HEK293 (cell line): Measurements from ENCODE around the gene KRTAP12-4.

ENCODE experiments used
- HOXD13 ChIP-seq: sonication (generic); formaldehyde crosslinking; IDR thresholded peaks from 2 replicates; pipeline ENCODE4 v1.8.0; 2022; ENCODE audit warnings: missing genetic modification reagents, borderline replicate concordance
- PRDM1 ChIP-seq: fragments of 450-650 bp; formaldehyde crosslinking; IDR thresholded peaks from 2 replicates; pipeline ENCODE4; 2016; ENCODE audit warnings: missing biosample characterization, missing genetic modification characterization
- PRDM10 ChIP-seq: fragments of 450-650 bp; formaldehyde crosslinking; IDR thresholded peaks from 2 replicates; pipeline ENCODE4 v1.5.1; 2016; ENCODE audit warnings: missing biosample characterization, missing genetic modification characterization
- ZBTB20 ChIP-seq: fragments of 450-650 bp; formaldehyde crosslinking; IDR thresholded peaks from 2 replicates; pipeline ENCODE4 v1.5.1; 2016; ENCODE audit warnings: missing biosample characterization, missing genetic modification characterization
- ZEB2 ChIP-seq: fragments of 450-650 bp; formaldehyde crosslinking; IDR thresholded peaks from 2 replicates; pipeline ENCODE4 v1.5.1; 2016; ENCODE audit warnings: missing biosample characterization, missing genetic modification characterization
- ZNF10 ChIP-seq: fragments of 450-650 bp; formaldehyde crosslinking; IDR thresholded peaks from 2 replicates; pipeline ENCODE4 v1.5.1; 2017; ENCODE audit warnings: missing biosample characterization, missing genetic modification characterization
- ZNF274 ChIP-seq, 2 experiments: fragments of 200-500 bp in 1 of 2; fragments of 450-650 bp in 1 of 2; sonication (Bioruptor generic) in 1 of 2; formaldehyde crosslinking in 1 of 2; IDR thresholded peaks; 2 replicates each; pipeline versions ENCODE4 v1.5.1 to v1.6.1; 2014 to 2016; ENCODE audit warnings: borderline replicate concordance in 1 of 2, inconsistent platforms in 1 of 2, low read length in 1 of 2, missing biosample characterization in 1 of 2, missing genetic modification characterization in 1 of 2
- ZNF449 ChIP-seq: fragments of 450-650 bp; formaldehyde crosslinking; IDR thresholded peaks from 2 replicates; pipeline ENCODE4 v1.5.1; 2017; ENCODE audit warnings: missing biosample characterization, mild to moderate bottlenecking, missing genetic modification characterization, moderate library complexity
- ZNF514 ChIP-seq: fragments of 450-650 bp; formaldehyde crosslinking; IDR thresholded peaks from 2 replicates; pipeline ENCODE4 v1.5.1; 2016; ENCODE audit warnings: missing biosample characterization, missing genetic modification characterization
- ZNF549 ChIP-seq: fragments of 450-650 bp; IDR thresholded peaks from 2 replicates; pipeline ENCODE4 v1.5.1; 2018; ENCODE audit warnings: missing biosample characterization, missing genetic modification characterization, mild to moderate bottlenecking, inconsistent platforms, moderate library complexity
- ZNF707 ChIP-seq: fragments of 450-650 bp; formaldehyde crosslinking; IDR thresholded peaks from 2 replicates; pipeline ENCODE4 v1.5.1; 2016; ENCODE audit warnings: missing biosample characterization, missing genetic modification characterization
- ZNF76 ChIP-seq: fragments of 450-650 bp; formaldehyde crosslinking; IDR thresholded peaks from 2 replicates; pipeline ENCODE4; 2016; ENCODE audit warnings: low read depth, missing biosample characterization, missing genetic modification characterization, borderline replicate concordance
- TF ChIP-seq, protein P1 (sequence below): fragments of 450-650 bp; formaldehyde crosslinking; IDR thresholded peaks from 2 replicates; pipeline ENCODE4 v1.5.1; 2016; ENCODE audit warnings: missing biosample characterization, missing genetic modification characterization, low read depth
- TF ChIP-seq, protein P2 (sequence below): fragments of 450-650 bp; formaldehyde crosslinking; IDR thresholded peaks from 2 replicates; pipeline ENCODE4 v1.5.1; 2016; ENCODE audit warnings: missing biosample characterization, missing genetic modification characterization

DNA sequence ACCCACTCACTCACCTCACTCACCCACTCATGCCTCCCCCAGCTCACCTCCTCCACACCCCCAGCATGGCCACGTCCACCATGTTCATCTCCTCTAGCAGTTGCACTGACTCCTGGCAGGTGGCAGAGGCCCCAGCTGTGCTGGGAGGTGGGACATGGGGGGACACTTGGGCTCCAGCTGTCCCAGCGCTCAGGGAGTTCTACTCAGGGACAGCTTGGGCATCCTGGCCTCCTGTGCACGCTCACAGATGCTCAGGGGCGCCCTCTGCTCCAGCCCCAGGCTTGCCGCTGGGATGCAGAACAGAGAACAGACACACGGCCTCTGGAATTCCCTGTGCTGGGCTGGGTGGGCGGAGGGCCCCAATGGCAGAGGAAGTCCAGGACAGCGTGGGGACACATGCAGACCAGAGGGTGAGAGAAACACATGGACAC lies 37.4 kb downstream of the KRTAP12-4 start:
- TF ChIP-seq, protein P1, sequence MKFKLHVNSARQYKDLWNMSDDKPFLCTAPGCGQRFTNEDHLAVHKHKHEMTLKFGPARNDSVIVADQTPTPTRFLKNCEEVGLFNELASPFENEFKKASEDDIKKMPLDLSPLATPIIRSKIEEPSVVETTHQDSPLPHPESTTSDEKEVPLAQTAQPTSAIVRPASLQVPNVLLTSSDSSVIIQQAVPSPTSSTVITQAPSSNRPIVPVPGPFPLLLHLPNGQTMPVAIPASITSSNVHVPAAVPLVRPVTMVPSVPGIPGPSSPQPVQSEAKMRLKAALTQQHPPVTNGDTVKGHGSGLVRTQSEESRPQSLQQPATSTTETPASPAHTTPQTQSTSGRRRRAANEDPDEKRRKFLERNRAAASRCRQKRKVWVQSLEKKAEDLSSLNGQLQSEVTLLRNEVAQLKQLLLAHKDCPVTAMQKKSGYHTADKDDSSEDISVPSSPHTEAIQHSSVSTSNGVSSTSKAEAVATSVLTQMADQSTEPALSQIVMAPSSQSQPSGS, result no peak
- TF ChIP-seq ZNF449 (tag by site-specific recombination) (no peak), ZNF549 (no peak), ZEB2 (tag by site-specific recombination) (no peak), ZNF274 (IDR thresholded peaks at IDR 0.05; ENCODE audit: low read length) (no peak), ZNF274 (tag by site-specific recombination; IDR thresholded peaks at IDR 0.05; ENCODE audit: borderline replicate concordance) (no peak), HOXD13 (CRISPR knock-in tag) (no peak), PRDM10 (tag by site-specific recombination) (no peak), ZNF76 (tag by site-specific recombination) (no peak), ZNF707 (tag by site-specific recombination) (no peak), PRDM1 (no peak), ZNF10 (no peak), ZNF514 (no peak), ZBTB20 (tag by site-specific recombination) (no peak)
- TF ChIP-seq, protein P2, sequence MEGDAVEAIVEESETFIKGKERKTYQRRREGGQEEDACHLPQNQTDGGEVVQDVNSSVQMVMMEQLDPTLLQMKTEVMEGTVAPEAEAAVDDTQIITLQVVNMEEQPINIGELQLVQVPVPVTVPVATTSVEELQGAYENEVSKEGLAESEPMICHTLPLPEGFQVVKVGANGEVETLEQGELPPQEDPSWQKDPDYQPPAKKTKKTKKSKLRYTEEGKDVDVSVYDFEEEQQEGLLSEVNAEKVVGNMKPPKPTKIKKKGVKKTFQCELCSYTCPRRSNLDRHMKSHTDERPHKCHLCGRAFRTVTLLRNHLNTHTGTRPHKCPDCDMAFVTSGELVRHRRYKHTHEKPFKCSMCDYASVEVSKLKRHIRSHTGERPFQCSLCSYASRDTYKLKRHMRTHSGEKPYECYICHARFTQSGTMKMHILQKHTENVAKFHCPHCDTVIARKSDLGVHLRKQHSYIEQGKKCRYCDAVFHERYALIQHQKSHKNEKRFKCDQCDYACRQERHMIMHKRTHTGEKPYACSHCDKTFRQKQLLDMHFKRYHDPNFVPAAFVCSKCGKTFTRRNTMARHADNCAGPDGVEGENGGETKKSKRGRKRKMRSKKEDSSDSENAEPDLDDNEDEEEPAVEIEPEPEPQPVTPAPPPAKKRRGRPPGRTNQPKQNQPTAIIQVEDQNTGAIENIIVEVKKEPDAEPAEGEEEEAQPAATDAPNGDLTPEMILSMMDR (tag by site-specific recombination), result no peak
